OCI-LY3 (cell line): Measurements from ENCODE around the gene OOSP2.

Experiments
- H2AFZ ChIP-seq: fragments of 200-600, 300-600 bp; shearing (Covaris generic); 2 replicates; pipeline ENCODE4 v1.6.0; 2014; ENCODE audit warnings: antibody characterized with exemption, low read depth, low read length
- H3K27ac ChIP-seq: fragments of 200-600, 300-600 bp; sonication (generic); 2 replicates; pipeline ENCODE4 v1.5.1; 2014; ENCODE audit warnings: mild to moderate bottlenecking, low read length, moderate library complexity, mixed read lengths
- H3K27me3 ChIP-seq: fragments of 200-600, 300-600 bp; sonication (generic); 2 replicates; pipeline ENCODE4 v1.6.1; 2014; ENCODE audit warnings: low read depth, low read length, mixed read lengths
- H3K36me3 ChIP-seq: fragments of 200-600, 300-600 bp; sonication (generic); replicated peaks from 2 replicates; pipeline ENCODE3; 2014; ENCODE audit warnings: low read depth, low read length, mixed read lengths
- H3K4me1 ChIP-seq: fragments of 300-600, 200-600 bp; sonication (generic); 2 replicates; pipeline ENCODE4 v1.6.1; 2014; ENCODE audit warnings: low read length, mixed read lengths
- H3K4me2 ChIP-seq: fragments of 200-600, 300-600 bp; sonication (generic); 2 replicates; pipeline ENCODE4 v1.6.1; 2014; ENCODE audit warnings: low read length, mixed read lengths
- H3K4me3 ChIP-seq: fragments of 300-600, 200-600 bp; sonication (generic); 2 replicates; pipeline ENCODE4 v1.5.1; 2014; ENCODE audit warnings: antibody characterized with exemption, mild to moderate bottlenecking, low read length, moderate library complexity
- H3K79me2 ChIP-seq: fragments of 300-600, 200-600 bp; shearing (Covaris generic); 2 replicates; pipeline ENCODE4 v1.6.1; 2014; ENCODE audit warnings: mild to moderate bottlenecking, low read length, mixed read lengths
- H3K9ac ChIP-seq: fragments of 300-600, 200-600 bp; shearing (Covaris generic); 2 replicates; pipeline ENCODE4 v1.6.0; 2014; ENCODE audit warnings: mild to moderate bottlenecking, low read length, moderate library complexity
- H3K9me3 ChIP-seq: fragments of 200-600, 300-600 bp; shearing (Covaris generic); 2 replicates; pipeline ENCODE4 v1.6.1; 2014; ENCODE audit warnings: low read length, mixed read lengths; ENCODE audit not compliant: insufficient read depth
- H4K20me1 ChIP-seq: fragments of 200-600, 300-600 bp; sonication (generic); 2 replicates; pipeline ENCODE4 v1.6.1; 2016; ENCODE audit warnings: low read length, mixed read lengths; ENCODE audit not compliant: insufficient read depth
- CTCF ChIP-seq: fragments of 200-600, 300-600 bp; sonication (generic); IDR thresholded peaks from 2 replicates; pipeline ENCODE4 v1.5.1; 2014; ENCODE audit warnings: antibody characterized with exemption, low read length, low read depth
- EZH2phosphoT487 ChIP-seq: fragments of 200-600 bp; shearing (Covaris generic); IDR thresholded peaks from 2 replicates; pipeline ENCODE4 v1.6.1; 2018; ENCODE audit warnings: antibody characterized with exemption, mixed run types, low read depth

The OOSP2 gene

GRCh38 chr11:60078745-60079144 lies 38.5 kb downstream of the OOSP2 start:
- Histone ChIP-seq H3K27ac (no peak overlapping the region), H3K4me2 (no peak overlapping the region), H2AFZ (no peak overlapping the region)

GRCh38 chr11:60080535-60080934 lies 40.3 kb downstream of the OOSP2 start:
- no peak overlapping the region for H2AFZ ChIP-seq
- H3K4me2 ChIP-seq: no peak overlapping the region
- no peaks in the 10 kb centered on the region for H3K27me3 ChIP-seq
- no peaks in the 10 kb centered on the region for H4K20me1 ChIP-seq
- TF ChIP-seq CTCF (no peak), EZH2phosphoT487 (no peak)
- H3K36me3 ChIP-seq: no peaks in the 10 kb centered on the region
- no peak overlapping the region for H3K27ac ChIP-seq
- H3K4me3 ChIP-seq: no peak overlapping the region
- H3K79me2 ChIP-seq: no peaks in the 10 kb centered on the region
- H3K9me3 ChIP-seq: no peaks in the 10 kb centered on the region
- no peaks in the 10 kb centered on the region for H3K4me1 ChIP-seq
- no peak overlapping the region for H3K9ac ChIP-seq

More at GRCh38 chr11:60078745-60079144, 38.5 kb downstream of the OOSP2 start:
- TF ChIP-seq CTCF (no peak), EZH2phosphoT487 (no peak)
- Histone ChIP-seq H3K36me3 (no peaks in the 10 kb centered on the region), H3K9ac (no peak overlapping the region), H4K20me1 (no peaks in the 10 kb centered on the region), H3K9me3 (no peaks in the 10 kb centered on the region), H3K4me1 (no peaks in the 10 kb centered on the region), H3K27me3 (no peaks in the 10 kb centered on the region), H3K4me3 (no peak overlapping the region), H3K79me2 (no peaks in the 10 kb centered on the region)

GRCh38 chr11:60084631-60085273 lies 44.5 kb downstream of the OOSP2 start:
- H2AFZ ChIP-seq: no peak overlapping the region
- H3K36me3 ChIP-seq: no peaks in the 10 kb centered on the region
- no peaks in the 10 kb centered on the region for H3K79me2 ChIP-seq
- H3K9ac ChIP-seq: no peak overlapping the region
- H3K9me3 ChIP-seq: no peaks in the 10 kb centered on the region
- no peaks in the 10 kb centered on the region for H3K27me3 ChIP-seq
- TF ChIP-seq CTCF (no peak), EZH2phosphoT487 (no peak)
- no peaks in the 10 kb centered on the region for H3K4me1 ChIP-seq
- no peak overlapping the region for H3K4me3 ChIP-seq
- no peak overlapping the region for H3K4me2 ChIP-seq
- no peak overlapping the region for H3K27ac ChIP-seq
- H4K20me1 ChIP-seq: no peaks in the 10 kb centered on the region

GRCh38 chr11:60085909-60086308 lies 45.7 kb downstream of the OOSP2 start:
- no peak overlapping the region for H2AFZ ChIP-seq
- H3K4me3 ChIP-seq: no peak overlapping the region
- TF ChIP-seq CTCF: no peak
- no peak for TF ChIP-seq EZH2phosphoT487

More at GRCh38 chr11:60085909-60086308, 45.7 kb downstream of the OOSP2 start:
- no peaks in the 10 kb centered on the region for H4K20me1 ChIP-seq
- H3K4me1 ChIP-seq: no peaks in the 10 kb centered on the region
- no peak overlapping the region for H3K9ac ChIP-seq
- H3K4me2 ChIP-seq: no peak overlapping the region
- no peaks in the 10 kb centered on the region for H3K27me3 ChIP-seq
- no peaks in the 10 kb centered on the region for H3K9me3 ChIP-seq
- no peaks in the 10 kb centered on the region for H3K79me2 ChIP-seq
- no peak overlapping the region for H3K27ac ChIP-seq
- H3K36me3 ChIP-seq: no peaks in the 10 kb centered on the region
